Measurements from ENCODE around the gene SLC9A8.

DNA sequence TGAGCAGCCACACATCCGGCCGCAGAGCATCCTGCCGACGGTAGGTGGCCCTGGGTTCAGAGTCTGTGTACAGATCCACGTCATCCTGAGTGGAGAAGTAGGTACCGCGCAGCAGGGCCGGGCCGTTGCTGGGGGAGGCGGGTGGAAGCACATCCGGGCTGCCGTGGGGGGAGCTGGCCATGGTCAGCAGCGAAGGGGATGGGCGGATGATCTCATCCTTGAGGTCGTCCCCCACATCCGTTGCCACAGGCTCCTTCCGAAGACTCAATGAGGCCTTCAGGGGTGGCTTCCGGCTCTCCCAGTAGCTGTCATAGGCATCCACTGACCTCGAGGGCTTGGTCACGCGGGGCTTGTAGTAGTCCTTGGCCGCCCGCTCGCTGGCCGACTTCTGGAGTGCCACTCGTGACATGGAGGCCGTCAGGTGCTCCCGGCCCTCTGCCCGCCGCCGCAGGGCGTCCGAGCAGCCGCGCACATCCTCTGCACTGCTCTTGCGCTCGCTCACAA, 93.5 kb downstream of the SLC9A8 start:
- TF ChIP-seq CTCF (IDR thresholded peaks at IDR 0.05; ENCODE audit: extremely low read depth in 1 of 2, insufficient read depth in 1 of 2, low read depth in 1 of 2, low read length in 2 of 2) (no peak), POLR2A (IDR thresholded peaks at IDR 0.05; ENCODE audit: low read depth, low read length) (no peak), JUN (IDR thresholded peaks at IDR 0.05; ENCODE audit: borderline replicate concordance, insufficient read depth, insufficient read length, low read depth) (no peak)

Measured in endothelial cell of umbilical vein (primary cell).